IMR-90 (cell line): ENCODE data around the gene ACTRT2. TPM values are rescaled to one million over a fixed set of nuclear protein-coding genes. Genes with fewer than 3 reads are reported as not detected.

Experiments
- ATAC-seq: fragments of 200-7000 bp; cut with Tn5 transposase; 2 replicates; pipeline ENCODE4 v1.9.1; 2020; ENCODE audit warnings: low read depth, mild to moderate bottlenecking, moderate library complexity
- BruUV-seq: library from RNA; stranded (reverse); fragments of 400-500 nt; replicated peaks from 2 replicates; lab custom pipeline; 2021; lab: Mats Ljungman, UMichigan
- CTCF ChIA-PET: fragments of 300-600 bp; formaldehyde crosslinking; extraction: SDS; loops from one replicate; lab custom pipeline; 2021; ENCODE audit warnings: antibody characterized with exemption; lab: Yijun Ruan, JAX
- POLR2A ChIA-PET: fragments of 300-600 bp; sonication (Branson Sonifier 250); formaldehyde crosslinking; loops from one replicate; lab custom pipeline; 2022; ENCODE audit warnings: antibody characterized with exemption; ENCODE audit not compliant: unreplicated experiment; lab: Charles Lee
- DNase-seq: peaks from one replicate; pipeline ENCODE4 v3.0.0; 2013
- H2AFZ ChIP-seq: replicated peaks from 2 replicates; pipeline ENCODE3; 2013; ENCODE audit warnings: low read length, mild to moderate bottlenecking; ENCODE audit not compliant: poor library complexity
- H2AK5ac ChIP-seq: 2 replicates; pipeline ENCODE4 v1.6.1; 2013; ENCODE audit warnings: low read depth, low read length, inconsistent platforms
- H2AK9ac ChIP-seq: replicated peaks from 2 replicates; pipeline ENCODE3; 2013; ENCODE audit warnings: mild to moderate bottlenecking, low read depth, low read length, moderate library complexity; ENCODE audit not compliant: poor library complexity
- H2BK120ac ChIP-seq: 2 replicates; pipeline ENCODE4 v1.6.1; 2013; ENCODE audit warnings: low read depth, low read length, inconsistent platforms
- H2BK15ac ChIP-seq: 3 replicates; pipeline ENCODE4 v1.6.1; 2013; ENCODE audit warnings: low read depth, low read length, inconsistent platforms
- H2BK20ac ChIP-seq: 2 replicates; pipeline ENCODE4 v1.6.1; 2013; ENCODE audit warnings: low read depth, mild to moderate bottlenecking, inconsistent platforms, low read length, moderate library complexity
- H2BK5ac ChIP-seq: 2 replicates; pipeline ENCODE4 v1.6.1; 2013; ENCODE audit warnings: mild to moderate bottlenecking, low read depth, low read length, inconsistent platforms; ENCODE audit not compliant: poor library complexity, severe bottlenecking
- H3K14ac ChIP-seq: replicated peaks from 2 replicates; pipeline ENCODE4 v1.6.1; 2013; ENCODE audit warnings: low read depth, low read length, inconsistent platforms
- H3K18ac ChIP-seq: 2 replicates; pipeline ENCODE4 v1.6.1; 2013; ENCODE audit warnings: low read depth, low read length, control low read depth
- H3K23ac ChIP-seq: 2 replicates; pipeline ENCODE4 v1.6.1; 2013; ENCODE audit warnings: low read depth, low read length, inconsistent platforms
- H3K27ac ChIP-seq: 2 replicates; pipeline ENCODE4 v1.5.1; 2013; ENCODE audit warnings: mild to moderate bottlenecking, control low read depth, low read length; ENCODE audit not compliant: insufficient read depth
- H3K27me3 ChIP-seq: 2 replicates; pipeline ENCODE4 v1.6.1; 2013; ENCODE audit warnings: low read length; ENCODE audit not compliant: control insufficient read depth, insufficient read depth
- H3K36me3 ChIP-seq: 2 replicates; pipeline ENCODE4 v1.6.1; 2013; ENCODE audit warnings: low read length, mixed read lengths; ENCODE audit not compliant: control insufficient read depth, insufficient read depth
- H3K4ac ChIP-seq: 2 replicates; pipeline ENCODE4 v1.6.1; 2013; ENCODE audit warnings: low read depth, low read length, inconsistent platforms
- H3K4me1 ChIP-seq: 2 replicates; pipeline ENCODE4 v1.6.1; 2013; ENCODE audit warnings: low read length, mixed read lengths; ENCODE audit not compliant: control insufficient read depth, insufficient read depth
- H3K4me2 ChIP-seq: 2 replicates; pipeline ENCODE4 v1.6.1; 2013; ENCODE audit warnings: low read depth, mild to moderate bottlenecking, control low read depth, low read length, moderate library complexity
- H3K4me3 ChIP-seq: 2 replicates; pipeline ENCODE4 v1.5.1; 2013; ENCODE audit warnings: low read depth, mild to moderate bottlenecking, control low read depth, low read length, moderate library complexity; ENCODE audit not compliant: insufficient read depth
- H3K56ac ChIP-seq: 2 replicates; pipeline ENCODE4 v1.6.1; 2013; ENCODE audit warnings: low read length, inconsistent platforms; ENCODE audit not compliant: insufficient read depth; ENCODE audit errors: extremely low read depth
- H3K79me1 ChIP-seq, 2 experiments: 2 replicates each; pipeline ENCODE4 v1.6.1; 2013; ENCODE audit warnings: low read length in 2 of 2, inconsistent platforms in 1 of 2, low read depth in 1 of 2
- H3K9ac ChIP-seq: 2 replicates; pipeline ENCODE4 v1.6.1; 2013; ENCODE audit warnings: low read depth, low read length, control low read depth
- H3K9me1 ChIP-seq: 2 replicates; pipeline ENCODE4 v1.6.1; 2013; ENCODE audit warnings: low read length, inconsistent platforms; ENCODE audit not compliant: insufficient read depth
- H3K9me3 ChIP-seq: 2 replicates; pipeline ENCODE4 v1.6.1; 2013; ENCODE audit warnings: low read length; ENCODE audit not compliant: control insufficient read depth, insufficient read depth
- H4K20me1 ChIP-seq: 2 replicates; pipeline ENCODE4 v1.6.1; 2013; ENCODE audit warnings: low read length, inconsistent platforms; ENCODE audit not compliant: insufficient read depth
- H4K5ac ChIP-seq: 2 replicates; pipeline ENCODE4 v1.6.1; 2013; ENCODE audit warnings: mild to moderate bottlenecking, low read depth, low read length, control low read depth
- H4K8ac ChIP-seq, 2 experiments: 2 replicates each; pipeline ENCODE4 v1.6.1; 2013; ENCODE audit warnings: low read depth in 2 of 2, low read length in 2 of 2, control low read depth in 1 of 2, inconsistent platforms in 1 of 2
- H4K91ac ChIP-seq: 2 replicates; pipeline ENCODE4 v1.6.1; 2013; ENCODE audit warnings: low read depth, low read length, inconsistent platforms; ENCODE audit not compliant: insufficient read depth
- BHLHE40 ChIP-seq: fragments of 150-350 bp; IDR thresholded peaks from 2 replicates; pipeline ENCODE4 v1.6.1; 2016; ENCODE audit warnings: mild to moderate bottlenecking, low read depth, low read length
- ELK1 ChIP-seq: fragments of 150-350 bp; IDR thresholded peaks from 2 replicates; pipeline ENCODE4 v1.6.1; 2016; ENCODE audit warnings: low read depth, mild to moderate bottlenecking, low read length, moderate library complexity, borderline replicate concordance
- MAFK ChIP-seq: IDR thresholded peaks from 2 replicates; pipeline ENCODE4 v1.6.1; 2012; ENCODE audit warnings: low read depth, low read length, improper control_type of control experiment
- POLR2A ChIP-seq: IDR thresholded peaks from 2 replicates; pipeline ENCODE4 v1.6.1; 2012; ENCODE audit warnings: mild to moderate bottlenecking, low read depth, low read length
- RAD21 ChIP-seq: IDR thresholded peaks from 2 replicates; pipeline ENCODE4 v1.6.1; 2012; ENCODE audit warnings: low read length, improper control_type of control experiment
- RFX5 ChIP-seq: IDR thresholded peaks from 2 replicates; pipeline ENCODE4 v1.8.0; 2012; ENCODE audit warnings: low read depth, mild to moderate bottlenecking, low read length, moderate library complexity
- WGBS, 2 experiments: methylation state at CpG; one replicate each; pipeline versions ENCODE4 v1.1.5 to v1.1.7; 2013; ENCODE audit warnings: missing lambda C conversion rate in 2 of 2; ENCODE audit not compliant: insufficient read length in 1 of 2; ENCODE audit errors: extremely low coverage in 2 of 2; 5-methylcytosine and 5-hydroxymethylcytosine counted together
- dilution Hi-C: fragments of 300-500 bp; cut with HindIII; formaldehyde crosslinking; loops from one replicate; pipeline ENCODE4 v1.14.3; 2018; ENCODE audit warnings: low sequenced_read_pairs; ENCODE audit not compliant: unreplicated experiment
- in situ Hi-C: fragments of 300-500 bp; cut with MboI; formaldehyde crosslinking; loops from 3 replicates; pipeline ENCODE4 v1.14.3; 2019; ENCODE audit warnings: low sequenced_read_pairs, inconsistent platforms, mixed read lengths
- intact Hi-C: fragments of 100-400 bp; cut with micrococcal nuclease; formaldehyde crosslinking; loops from 2 replicates; pipeline ENCODE4 v1.10.0; 2022
- polyA plus RNA-seq, 3 experiments: library from polyadenylated mRNA; depleted of rRNA; stranded (reverse); fragments of >200 nt; gene quantifications; 2 replicates each; pipeline ENCODE4 v1.2.3, GENCODE V29; 2012; ENCODE audit warnings: low replicate concordance in 1 of 3
- total RNA-seq: library from RNA; depleted of rRNA; stranded (reverse); fragments of >200 nt; gene quantifications from 2 replicates; pipeline ENCODE4 v1.2.3, GENCODE V29; 2012
- TF ChIP-seq, protein P1 (sequence below): fragments of 150-350 bp; IDR thresholded peaks from 2 replicates; pipeline ENCODE4 v1.6.1; 2017; ENCODE audit warnings: mild to moderate bottlenecking, antibody characterized with exemption, low read length, low read depth

Gene ACTRT2
- total and polyA plus RNA-seq, 2 of the 4 experiments (the other 2 are of a cell fraction) = not detected

DNA sequence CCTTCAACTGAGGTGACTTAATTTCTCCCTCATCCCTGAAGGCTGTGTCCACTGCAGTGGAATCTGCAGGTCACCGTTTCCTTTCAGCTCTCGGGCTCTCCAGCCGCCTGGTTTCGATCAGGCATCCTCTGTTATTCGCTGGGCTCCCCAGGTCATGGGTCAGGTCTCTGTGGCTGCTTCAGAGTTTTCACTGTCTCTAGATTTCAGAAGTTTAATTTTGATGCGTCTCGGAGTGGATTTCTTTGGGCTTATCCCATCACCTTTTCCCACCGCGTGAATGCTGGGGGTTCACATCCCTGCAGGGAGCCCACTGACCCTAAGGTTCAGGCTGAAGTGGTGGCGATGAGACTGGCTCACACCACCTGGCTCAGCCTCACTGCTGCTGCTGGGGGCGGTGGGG, 3.3 kb downstream of the ACTRT2 start:
- in situ Hi-C loops = no loop called here

More for the DNA sequence above, 3.3 kb downstream of the ACTRT2 start:
- Histone ChIP-seq H3K27me3 (no peaks in the 10 kb centered on the region), H3K18ac (no peak overlapping the region), H2AK5ac (no peak overlapping the region), H2BK5ac (no peak overlapping the region), H3K23ac (no peak overlapping the region), H2AK9ac (no peak overlapping the region), H2BK20ac (no peak overlapping the region), H3K4me3 (no peak overlapping the region), H2BK15ac (no peak overlapping the region), H3K9ac (no peak overlapping the region), H3K56ac (no peak overlapping the region), H3K4me1 (no peaks in the 10 kb centered on the region), H3K36me3 (no peaks in the 10 kb centered on the region), H3K4ac (no peak overlapping the region), H4K20me1 (no peaks in the 10 kb centered on the region), H4K8ac (no peak overlapping the region), H4K91ac (no peak overlapping the region), H3K9me3 (peaks cover 56% of the 10 kb centered on the region), H2BK120ac (no peak overlapping the region), H3K9me1 (no peaks in the 10 kb centered on the region), H3K79me1 (no peaks in the 10 kb centered on the region), H2AFZ (no peak overlapping the region), H4K5ac (no peak overlapping the region), H3K4me2 (no peak overlapping the region), H3K27ac (no peak overlapping the region), H3K14ac (no peak overlapping the region)
- ChIA-PET POLR2A (no interaction called here), CTCF (no interaction called here)
- TF ChIP-seq MAFK (no peak), BHLHE40 (no peak), RFX5 (no peak), RAD21 (no peak), ELK1 (no peak), POLR2A (no peak)
- TF ChIP-seq, protein P1, sequence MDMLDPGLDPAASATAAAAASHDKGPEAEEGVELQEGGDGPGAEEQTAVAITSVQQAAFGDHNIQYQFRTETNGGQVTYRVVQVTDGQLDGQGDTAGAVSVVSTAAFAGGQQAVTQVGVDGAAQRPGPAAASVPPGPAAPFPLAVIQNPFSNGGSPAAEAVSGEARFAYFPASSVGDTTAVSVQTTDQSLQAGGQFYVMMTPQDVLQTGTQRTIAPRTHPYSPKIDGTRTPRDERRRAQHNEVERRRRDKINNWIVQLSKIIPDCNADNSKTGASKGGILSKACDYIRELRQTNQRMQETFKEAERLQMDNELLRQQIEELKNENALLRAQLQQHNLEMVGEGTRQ = no peak
- BruUV-seq = no TSS peak
- dilution Hi-C loops (no loop called here), intact Hi-C loops (no loop called here)
- no peak for DNase-seq
- WGBS, 2 experiments = 80% methylated on average over 1 of the region's 11 CpGs; no CpG with 5 or more reads in 1 of the 2 experiments
- no peak for ATAC-seq
